HG03175 (cell line): ENCODE measurements around the gene HBA1.
A peak's percentile ranks its signal among the peaks of the same experiment; 100 is the strongest.
"Not testable (repeated sequence)": the region's sequence is repeated elsewhere in the genome, so short reads cannot be mapped to it uniquely, and the experiment has no call there.

Experiments used
- ATAC-seq: cut with Tn5 transposase; IDR thresholded peaks from one replicate; pipeline ENCODE4 v1.9.1; 2021; ENCODE audit warnings: mild to moderate bottlenecking, moderate library complexity; ENCODE audit not compliant: unreplicated experiment

HBA1 gene

DNA sequence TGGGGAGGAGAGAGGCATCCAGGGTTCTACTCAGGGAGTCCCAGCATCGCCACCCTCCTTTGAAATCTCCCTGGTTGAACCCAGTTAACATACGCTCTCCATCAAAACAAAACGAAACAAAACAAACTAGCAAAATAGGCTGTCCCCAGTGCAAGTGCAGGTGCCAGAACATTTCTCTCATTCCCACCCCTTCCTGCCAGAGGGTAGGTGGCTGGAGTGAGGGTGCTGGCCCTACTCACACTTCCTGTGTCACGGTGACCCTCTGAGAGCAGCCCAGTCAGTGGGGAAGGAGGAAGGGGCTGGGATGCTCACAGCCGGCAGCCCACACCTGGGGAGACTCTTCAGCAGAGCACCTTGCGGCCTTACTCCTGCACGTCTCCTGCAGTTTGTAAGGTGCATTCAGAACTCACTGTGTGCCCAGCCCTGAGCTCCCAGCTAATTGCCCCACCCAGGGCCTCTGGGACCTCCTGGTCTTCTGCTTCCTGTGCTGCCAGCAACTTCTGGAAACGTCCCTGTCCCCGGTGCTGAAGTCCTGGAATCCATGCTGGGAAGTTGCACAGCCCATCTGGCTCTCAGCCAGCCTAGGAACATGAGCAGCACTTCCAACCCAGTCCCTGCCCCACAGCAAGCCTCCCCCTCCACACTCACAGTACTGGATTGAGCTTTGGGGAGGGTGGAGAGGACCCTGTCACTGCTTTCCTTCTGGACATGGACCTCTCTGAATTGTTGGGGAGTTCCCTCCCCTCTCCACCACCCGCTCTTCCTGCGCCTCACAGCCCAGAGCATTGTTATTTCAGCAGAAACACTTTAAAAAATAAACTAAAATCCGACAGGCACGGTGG is 2.3 kb upstream of the HBA1 start:
- not testable (repeated sequence) for ATAC-seq

DNA sequence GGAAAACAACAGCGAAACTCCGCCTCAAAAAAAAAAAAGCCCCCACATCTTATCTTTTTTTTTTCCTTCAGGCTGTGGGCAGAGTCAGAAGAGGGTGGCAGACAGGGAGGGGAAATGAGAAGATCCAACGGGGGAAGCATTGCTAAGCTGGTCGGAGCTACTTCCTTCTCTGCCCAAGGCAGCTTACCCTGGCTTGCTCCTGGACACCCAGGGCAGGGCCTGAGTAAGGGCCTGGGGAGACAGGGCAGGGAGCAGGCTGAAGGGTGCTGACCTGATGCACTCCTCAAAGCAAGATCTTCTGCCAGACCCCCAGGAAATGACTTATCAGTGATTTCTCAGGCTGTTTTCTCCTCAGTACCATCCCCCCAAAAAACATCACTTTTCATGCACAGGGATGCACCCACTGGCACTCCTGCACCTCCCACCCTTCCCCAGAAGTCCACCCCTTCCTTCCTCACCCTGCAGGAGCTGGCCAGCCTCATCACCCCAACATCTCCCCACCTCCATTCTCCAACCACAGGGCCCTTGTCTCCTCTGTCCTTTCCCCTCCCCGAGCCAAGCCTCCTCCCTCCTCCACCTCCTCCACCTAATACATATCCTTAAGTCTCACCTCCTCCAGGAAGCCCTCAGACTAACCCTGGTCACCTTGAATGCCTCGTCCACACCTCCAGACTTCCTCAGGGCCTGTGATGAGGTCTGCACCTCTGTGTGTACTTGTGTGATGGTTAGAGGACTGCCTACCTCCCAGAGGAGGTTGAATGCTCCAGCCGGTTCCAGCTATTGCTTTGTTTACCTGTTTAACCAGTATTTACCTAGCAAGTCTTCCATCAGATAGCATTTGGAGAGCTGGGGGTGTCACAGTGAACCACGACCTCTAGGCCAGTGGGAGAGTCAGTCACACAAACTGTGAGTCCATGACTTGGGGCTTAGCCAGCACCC is 1.2 kb upstream of the HBA1 start:
- no peak for ATAC-seq

DNA sequence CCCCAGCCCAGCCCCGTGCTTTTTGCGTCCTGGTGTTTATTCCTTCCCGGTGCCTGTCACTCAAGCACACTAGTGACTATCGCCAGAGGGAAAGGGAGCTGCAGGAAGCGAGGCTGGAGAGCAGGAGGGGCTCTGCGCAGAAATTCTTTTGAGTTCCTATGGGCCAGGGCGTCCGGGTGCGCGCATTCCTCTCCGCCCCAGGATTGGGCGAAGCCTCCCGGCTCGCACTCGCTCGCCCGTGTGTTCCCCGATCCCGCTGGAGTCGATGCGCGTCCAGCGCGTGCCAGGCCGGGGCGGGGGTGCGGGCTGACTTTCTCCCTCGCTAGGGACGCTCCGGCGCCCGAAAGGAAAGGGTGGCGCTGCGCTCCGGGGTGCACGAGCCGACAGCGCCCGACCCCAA is 474 bp upstream of the HBA1 start:
- ATAC-seq: not testable (repeated sequence)

DNA sequence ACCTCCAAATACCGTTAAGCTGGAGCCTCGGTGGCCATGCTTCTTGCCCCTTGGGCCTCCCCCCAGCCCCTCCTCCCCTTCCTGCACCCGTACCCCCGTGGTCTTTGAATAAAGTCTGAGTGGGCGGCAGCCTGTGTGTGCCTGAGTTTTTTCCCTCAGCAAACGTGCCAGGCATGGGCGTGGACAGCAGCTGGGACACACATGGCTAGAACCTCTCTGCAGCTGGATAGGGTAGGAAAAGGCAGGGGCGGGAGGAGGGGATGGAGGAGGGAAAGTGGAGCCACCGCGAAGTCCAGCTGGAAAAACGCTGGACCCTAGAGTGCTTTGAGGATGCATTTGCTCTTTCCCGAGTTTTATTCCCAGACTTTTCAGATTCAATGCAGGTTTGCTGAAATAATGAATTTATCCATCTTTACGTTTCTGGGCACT is 928 bp downstream of the HBA1 start:
- ATAC-seq: no peak

DNA sequence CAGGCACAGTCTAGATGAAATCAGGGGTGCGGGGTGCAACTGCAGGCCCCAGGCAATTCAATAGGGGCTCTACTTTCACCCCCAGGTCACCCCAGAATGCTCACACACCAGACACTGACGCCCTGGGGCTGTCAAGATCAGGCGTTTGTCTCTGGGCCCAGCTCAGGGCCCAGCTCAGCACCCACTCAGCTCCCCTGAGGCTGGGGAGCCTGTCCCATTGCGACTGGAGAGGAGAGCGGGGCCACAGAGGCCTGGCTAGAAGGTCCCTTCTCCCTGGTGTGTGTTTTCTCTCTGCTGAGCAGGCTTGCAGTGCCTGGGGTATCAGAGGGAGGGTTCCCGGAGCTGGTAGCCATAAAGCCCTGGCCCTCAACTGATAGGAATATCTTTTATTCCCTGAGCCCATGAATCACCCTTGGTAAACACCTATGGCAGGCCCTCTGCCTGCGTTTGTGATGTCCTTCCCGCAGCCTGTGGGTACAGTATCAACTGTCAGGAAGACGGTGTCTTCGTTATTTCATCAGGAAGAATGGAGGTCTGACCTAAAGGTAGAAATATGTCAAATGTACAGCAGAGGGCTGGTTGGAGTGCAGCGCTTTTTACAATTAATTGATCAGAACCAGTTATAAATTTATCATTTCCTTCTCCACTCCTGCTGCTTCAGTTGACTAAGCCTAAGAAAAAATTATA is 1.6 kb downstream of the HBA1 start:
- no peak for ATAC-seq

DNA sequence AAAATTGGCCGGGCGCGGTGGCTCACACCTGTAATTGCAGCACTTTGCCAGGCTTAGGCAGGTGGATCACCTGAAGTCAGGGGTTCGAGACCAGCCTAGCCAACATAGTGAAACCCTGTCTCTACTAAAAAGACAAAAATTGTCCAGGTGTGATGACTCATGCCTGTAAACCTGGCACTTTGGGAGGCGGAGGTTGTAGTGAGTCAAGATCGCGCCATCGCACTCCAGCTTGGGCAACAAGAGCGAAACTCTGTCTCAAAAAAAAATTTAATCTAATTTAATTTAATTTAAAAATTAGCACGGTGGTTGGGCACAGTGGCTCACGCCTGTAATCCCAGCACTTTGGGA is 2.2 kb downstream of the HBA1 start:
- no peak for ATAC-seq

DNA sequence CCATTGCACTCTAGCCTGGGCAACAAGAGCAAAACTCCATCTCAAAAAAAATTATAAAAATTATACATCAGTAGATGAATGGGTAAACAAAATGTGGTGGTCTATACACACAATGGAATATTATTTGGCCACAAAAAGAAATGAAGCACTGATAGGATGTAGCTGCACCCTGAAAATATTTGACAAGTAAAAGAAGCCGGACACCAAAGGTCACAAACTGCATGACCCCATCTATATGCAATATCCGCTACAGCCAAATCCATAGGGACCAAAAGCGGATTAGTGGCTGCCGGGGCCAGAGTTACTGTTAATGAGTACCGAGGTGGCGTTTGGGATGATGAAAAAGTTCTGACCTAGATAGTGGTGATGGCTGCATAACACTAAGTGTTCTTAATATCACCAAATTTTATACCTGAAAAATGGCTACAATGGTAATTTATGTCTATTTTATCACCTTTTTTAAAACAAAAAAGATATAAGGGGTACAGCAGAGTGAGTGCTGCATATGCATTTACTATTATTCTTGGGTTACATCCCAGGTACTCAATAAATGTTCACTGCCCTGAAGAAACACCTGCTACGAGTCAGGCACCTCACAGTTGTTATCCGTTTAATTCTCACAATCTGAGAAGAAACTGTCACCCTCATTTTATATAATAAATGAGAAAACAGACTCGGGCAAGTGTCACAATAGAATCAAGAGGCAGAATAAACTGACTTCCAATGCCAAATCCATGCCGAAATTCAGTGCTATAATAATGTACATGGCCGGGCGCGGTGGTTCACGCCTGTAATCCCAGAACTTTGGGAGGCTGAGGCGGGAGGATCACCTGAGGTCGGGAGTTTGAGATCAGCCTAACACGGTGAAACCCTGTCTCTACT is 3.0 kb downstream of the HBA1 start:
- ATAC-seq: no peak

DNA sequence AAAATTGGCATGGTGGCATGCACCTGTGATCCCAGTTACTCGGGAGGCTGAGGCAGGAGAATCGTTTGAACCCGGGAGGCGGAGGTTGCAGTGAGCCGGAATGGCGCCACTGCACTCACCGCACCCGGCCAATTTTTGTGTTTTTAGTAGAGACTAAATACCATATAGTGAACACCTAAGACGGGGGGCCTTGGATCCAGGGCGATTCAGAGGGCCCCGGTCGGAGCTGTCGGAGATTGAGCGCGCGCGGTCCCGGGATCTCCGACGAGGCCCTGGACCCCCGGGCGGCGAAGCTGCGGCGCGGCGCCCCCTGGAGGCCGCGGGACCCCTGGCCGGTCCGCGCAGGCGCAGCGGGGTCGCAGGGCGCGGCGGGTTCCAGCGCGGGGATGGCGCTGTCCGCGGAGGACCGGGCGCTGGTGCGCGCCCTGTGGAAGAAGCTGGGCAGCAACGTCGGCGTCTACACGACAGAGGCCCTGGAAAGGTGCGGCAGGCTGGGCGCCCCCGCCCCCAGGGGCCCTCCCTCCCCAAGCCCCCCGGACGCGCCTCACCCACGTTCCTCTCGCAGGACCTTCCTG is 3.7 kb downstream of the HBA1 start, which contains the start of gene HBQ1:
HBQ1 (plus strand) TSS at position 359 of the 575 bp plus-strand sequence; CDS start at position 387, 28 bp downstream.
- ATAC-seq: no peak

DNA sequence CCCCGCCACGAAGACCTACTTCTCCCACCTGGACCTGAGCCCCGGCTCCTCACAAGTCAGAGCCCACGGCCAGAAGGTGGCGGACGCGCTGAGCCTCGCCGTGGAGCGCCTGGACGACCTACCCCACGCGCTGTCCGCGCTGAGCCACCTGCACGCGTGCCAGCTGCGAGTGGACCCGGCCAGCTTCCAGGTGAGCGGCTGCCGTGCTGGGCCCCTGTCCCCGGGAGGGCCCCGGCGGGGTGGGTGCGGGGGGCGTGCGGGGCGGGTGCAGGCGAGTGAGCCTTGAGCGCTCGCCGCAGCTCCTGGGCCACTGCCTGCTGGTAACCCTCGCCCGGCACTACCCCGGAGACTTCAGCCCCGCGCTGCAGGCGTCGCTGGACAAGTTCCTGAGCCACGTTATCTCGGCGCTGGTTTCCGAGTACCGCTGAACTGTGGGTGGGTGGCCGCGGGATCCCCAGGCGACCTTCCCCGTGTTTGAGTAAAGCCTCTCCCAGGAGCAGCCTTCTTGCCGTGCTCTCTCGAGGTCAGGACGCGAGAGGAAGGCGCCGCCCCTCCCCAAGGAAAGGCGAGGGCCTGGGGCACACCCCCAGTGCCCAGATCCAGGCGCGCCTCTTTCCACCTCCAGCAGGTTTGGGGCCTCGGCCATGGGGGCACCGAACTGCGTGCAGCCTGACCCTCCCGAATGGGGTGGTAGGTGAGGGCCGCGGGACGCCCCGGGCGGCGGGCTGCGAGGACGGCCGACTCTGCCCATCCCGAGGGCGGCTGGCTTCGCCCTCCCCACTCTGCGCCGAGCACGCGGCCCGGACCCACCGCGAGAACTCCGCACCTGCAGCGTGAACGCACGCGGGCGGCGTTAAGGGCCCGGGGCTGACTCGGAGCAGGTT is 4.4 kb downstream of the HBA1 start:
- peak; percentile 46 for ATAC-seq

DNA sequence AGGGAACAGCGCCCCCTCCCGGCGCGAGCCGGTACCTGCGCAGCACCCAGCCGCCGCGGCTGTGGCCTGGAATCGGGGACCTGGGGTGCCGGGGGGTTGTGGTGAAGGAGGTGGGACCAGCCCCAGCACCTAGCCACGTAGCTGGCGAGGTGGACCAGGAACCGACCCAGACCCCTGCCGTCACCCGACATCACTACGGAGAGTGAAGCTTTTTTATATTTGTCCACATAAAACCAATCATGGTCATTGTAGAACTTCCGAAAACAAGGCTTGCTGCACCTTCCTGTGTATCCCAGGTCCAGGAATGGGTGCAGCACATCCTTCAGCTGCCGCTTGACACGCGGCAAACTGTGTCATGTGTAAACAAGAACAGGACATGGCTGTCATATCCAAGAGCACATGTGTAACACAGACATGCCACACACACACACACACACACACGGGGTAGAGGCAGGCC is 5.1 kb downstream of the HBA1 start:
- no peak for ATAC-seq

DNA sequence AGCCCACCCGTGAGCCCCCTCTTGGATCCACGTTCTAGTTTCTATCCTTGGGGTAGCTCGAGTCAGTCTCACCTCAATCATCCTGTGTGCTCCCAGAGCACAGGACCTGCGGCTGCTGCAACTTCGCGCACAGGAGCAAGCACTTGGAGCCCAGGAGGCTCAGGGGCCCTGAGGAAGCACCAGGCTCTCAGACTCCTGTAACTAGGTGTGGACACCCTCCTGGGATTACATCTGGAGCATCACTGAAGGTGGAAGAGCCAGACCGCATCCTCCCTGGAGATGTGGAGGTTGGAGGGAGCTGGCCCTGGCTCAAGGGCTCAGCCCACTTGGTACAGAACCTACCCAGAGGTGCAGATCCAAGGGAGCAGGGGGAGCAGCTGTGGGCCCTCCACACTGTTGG is 6.5 kb downstream of the HBA1 start:
- no peak for ATAC-seq

DNA sequence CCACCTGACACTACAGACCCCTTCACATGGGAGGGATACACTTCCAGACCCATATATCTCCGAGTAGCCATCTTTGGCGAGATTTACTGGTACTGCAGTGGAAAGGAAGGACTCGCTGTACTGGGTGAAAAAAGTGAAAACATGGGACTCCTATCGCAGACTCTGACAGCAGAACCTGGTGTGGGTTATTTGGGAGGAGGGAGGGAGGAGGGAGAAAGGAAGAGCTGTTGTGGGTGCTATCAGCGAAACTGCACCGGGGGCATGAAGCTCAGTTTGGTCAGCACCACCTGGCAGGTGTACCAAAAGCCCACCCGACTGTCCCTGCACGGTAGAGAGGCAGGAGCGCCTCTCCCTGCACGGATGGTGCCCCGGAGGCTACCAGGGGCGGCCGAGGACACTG is 8.7 kb downstream of the HBA1 start:
- no peak for ATAC-seq

DNA sequence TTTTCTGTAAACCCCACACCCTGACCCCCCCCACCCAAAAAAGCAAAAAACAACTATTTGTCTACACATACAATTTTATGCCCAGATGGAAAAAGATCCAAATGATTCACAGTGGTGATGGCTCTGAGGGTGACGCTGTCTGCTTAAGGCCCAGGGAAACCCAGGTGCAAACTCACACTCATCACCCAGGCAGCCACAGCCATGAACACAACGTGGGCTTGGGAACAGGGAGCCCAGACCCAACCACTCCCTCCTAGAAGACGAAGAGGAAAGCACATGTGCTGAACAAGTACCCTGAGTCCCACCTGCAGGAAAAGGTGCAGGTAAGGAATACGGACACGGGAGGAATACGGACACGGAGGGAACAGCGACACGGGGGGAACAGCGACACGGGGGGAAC is 9.2 kb downstream of the HBA1 start:
- no peak for ATAC-seq

DNA sequence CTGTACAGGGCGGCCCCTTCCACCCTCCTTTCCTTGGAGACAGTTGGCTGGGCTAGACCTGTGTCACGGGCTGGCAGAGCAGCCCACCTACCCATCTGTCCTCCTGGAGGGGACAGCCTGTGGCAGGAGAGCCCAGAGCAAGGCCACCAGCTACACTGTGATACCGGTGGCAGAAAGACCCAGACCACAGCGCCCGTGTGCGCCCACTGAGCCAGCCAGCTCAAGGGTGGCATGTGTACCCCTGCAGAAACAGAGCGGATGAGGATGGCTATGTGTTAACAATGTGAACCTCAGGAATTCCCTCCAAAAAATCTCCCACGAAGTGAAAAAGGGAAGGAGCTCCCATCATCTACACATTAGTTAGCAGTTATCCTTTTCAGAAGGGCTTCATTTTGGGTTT is 10.8 kb downstream of the HBA1 start:
- ATAC-seq: no peak

DNA sequence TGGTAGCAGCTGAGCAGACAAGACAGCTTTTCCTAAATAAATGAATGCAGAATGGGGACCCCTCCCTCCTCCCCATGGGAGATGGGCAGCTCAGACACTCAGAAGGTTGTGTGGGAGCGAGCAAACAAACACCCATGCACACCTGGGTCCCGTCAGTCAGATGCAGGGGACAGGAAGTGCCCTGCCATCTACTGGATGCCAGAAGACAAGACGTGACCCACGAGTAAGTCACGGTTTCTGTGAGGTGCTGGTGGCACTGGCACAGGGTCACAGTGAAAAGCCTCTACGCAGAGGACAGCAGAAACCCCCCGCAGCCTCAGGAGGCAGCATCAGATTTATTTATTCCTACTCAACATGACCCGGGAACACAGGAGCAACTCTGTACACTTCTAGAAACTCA is 12.2 kb downstream of the HBA1 start:
- ATAC-seq: no peak

DNA sequence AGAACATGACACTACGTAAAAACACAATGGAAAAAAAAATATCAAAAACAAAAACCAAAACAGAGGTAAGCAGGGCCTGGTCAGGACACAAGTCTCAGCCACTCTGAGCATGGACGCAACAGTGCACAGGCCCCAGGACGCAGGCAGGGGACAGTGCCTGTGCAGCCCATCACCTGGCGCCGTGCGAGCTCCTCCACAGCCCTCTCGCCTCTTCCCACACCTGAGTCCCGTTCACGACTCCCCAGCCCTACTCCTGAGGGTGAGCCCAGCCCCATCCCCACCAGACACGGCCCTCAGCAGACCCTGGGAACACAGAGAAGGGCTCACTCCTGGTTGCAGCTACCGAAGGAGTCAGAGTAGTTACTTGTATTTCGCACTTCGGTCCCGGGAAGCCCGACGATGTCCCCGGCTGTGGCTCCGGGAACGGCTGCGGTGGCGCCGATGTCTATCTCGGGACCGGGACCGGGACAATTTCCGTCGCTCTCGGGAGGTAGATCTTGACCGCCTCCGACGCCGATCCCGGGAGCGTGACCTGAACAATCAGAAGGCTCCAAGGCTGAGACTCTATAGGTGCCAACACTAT is 13.2 kb downstream of the HBA1 start:
- ATAC-seq: no peak

DNA sequence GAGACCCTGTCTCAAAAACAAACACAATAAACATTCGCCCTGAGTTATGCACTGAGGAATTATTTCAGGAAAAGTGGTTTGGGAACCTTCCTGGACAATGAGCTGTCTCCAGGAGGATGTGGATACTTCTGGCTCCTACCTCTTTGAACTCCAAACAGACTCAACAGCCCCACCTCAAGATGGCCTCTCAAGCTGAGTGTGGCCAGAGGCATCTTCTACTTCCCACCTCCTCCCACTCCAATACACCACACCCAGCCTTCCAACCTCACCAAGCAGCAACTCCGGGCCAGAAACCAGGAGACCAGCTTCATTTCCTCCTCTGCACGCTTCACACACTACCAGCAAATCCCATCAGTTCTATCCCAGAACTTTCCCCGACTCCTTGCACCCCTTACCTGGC is 15.4 kb downstream of the HBA1 start:
- no peak for ATAC-seq

DNA sequence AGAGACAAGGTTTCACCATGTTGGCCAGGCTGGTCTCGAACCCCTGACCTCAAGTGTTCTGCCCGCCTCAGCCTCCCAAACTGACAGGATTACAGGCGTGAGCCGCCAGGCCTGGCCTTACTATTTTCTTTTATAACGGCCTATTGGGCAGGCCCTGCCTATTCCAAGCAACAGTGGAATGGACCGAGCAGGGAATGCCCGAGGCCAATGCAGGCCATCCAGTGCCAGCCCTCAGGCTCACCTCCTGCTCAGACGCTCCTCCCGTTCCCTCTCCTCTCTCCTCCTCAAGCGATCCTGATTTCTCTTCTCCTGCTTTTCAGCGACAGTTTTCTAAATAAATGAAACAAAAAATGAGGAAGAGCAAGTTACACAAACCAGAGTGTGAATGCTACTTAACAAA is 16.2 kb downstream of the HBA1 start:
- ATAC-seq: no peak

DNA sequence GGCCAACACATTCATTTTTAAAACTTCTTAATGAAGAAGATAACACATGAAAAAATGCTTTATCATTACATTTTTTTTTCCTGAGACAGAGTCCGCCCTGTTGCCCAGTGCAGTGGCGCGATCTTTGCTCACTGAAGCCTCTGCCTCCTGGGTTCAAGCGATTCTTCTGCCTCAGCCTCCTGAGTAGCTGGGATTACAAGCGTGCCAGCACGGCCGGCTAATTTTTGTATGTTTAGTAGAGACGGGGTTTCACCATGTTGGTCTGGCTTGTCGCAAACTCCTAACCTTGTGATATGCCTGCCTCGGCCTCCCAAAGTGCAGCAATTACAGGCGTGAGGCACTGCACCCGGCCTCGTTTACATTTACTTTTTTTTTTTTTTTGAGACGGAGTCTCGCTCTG is 17.0 kb downstream of the HBA1 start:
- ATAC-seq: no peak
